ENCODE data around the gene RNF135.
A peak's percentile ranks its signal among the peaks of the same experiment; 100 is the strongest.
"Not testable (repeated sequence)": the region's sequence is repeated elsewhere in the genome, so short reads cannot be mapped to it uniquely, and the experiment has no call there.

Gene RNF135

GRCh38 chr17:30954046-30954830 lies 16.6 kb upstream of the RNF135 start:
- peak in 7 of 14 donors; percentile 14 to 47 (median 32) for DNase-seq

- DNase-seq, result peak in 1 of 14 donors; percentile 7
Measured at GRCh38 chr17:30956764-30957374, 14.0 kb upstream of the RNF135 start.

GRCh38 chr17:30957741-30958140 lies 13.1 kb upstream of the RNF135 start:
- no peak for DNase-seq

GRCh38 chr17:30958187-30958586 lies 12.7 kb upstream of the RNF135 start:
- DNase-seq, result no peak

- DNase-seq, result no peak
Measured at GRCh38 chr17:30961209-30962188, 9.3 kb upstream of the RNF135 start.

- DNase-seq, result not testable (repeated sequence)
Measured at GRCh38 chr17:30964312-30964711, 6.5 kb upstream of the RNF135 start.

GRCh38 chr17:30964876-30965275 lies 6.0 kb upstream of the RNF135 start:
- DNase-seq, result no peak

GRCh38 chr17:30965686-30966085 lies 5.2 kb upstream of the RNF135 start:
- no peak for DNase-seq

GRCh38 chr17:30967911-30968310 lies 2.9 kb upstream of the RNF135 start:
- DNase-seq, result not testable (repeated sequence)

- peak in 3 of 14 donors; percentile 30 to 59 (median 50) for DNase-seq
Measured at GRCh38 chr17:30969989-30970830, 629 bp upstream of the RNF135 start.

- DNase-seq, result no peak
Measured at GRCh38 chr17:30975042-30975820, 4.4 kb downstream of the RNF135 start.

- not testable (repeated sequence) for DNase-seq
Measured at GRCh38 chr17:30979919-30980318, 9.1 kb downstream of the RNF135 start.

GRCh38 chr17:30981531-30982519 lies 11.0 kb downstream of the RNF135 start:
- DNase-seq, result no peak

- DNase-seq, result no peak
Measured at GRCh38 chr17:30982855-30983254, 12.0 kb downstream of the RNF135 start.

- DNase-seq, result no peak
Measured at GRCh38 chr17:30990458-30990857, 19.6 kb downstream of the RNF135 start.

GRCh38 chr17:30992551-30992950 lies 21.7 kb downstream of the RNF135 start:
- no peak for DNase-seq

- DNase-seq, result no peak
Measured at GRCh38 chr17:30995347-30995746, 24.5 kb downstream of the RNF135 start.

- no peak for DNase-seq
Measured at GRCh38 chr17:30996486-30996885, 25.6 kb downstream of the RNF135 start.

- no peak for DNase-seq
Measured at GRCh38 chr17:30997270-30997669, 26.4 kb downstream of the RNF135 start.

- DNase-seq, result no peak
Measured at GRCh38 chr17:30997842-30998241, 27.0 kb downstream of the RNF135 start.
